Endothelial cell of umbilical vein (primary cell): Measurements from ENCODE around the gene CYP51A1. TPM values are rescaled to one million over a fixed set of nuclear protein-coding genes. Genes with fewer than 3 reads are reported as not detected.

Experiments
- BruUV-seq: library from RNA; stranded (reverse); fragments of 400-500 nt; replicated peaks from 2 replicates; lab custom pipeline; 2021; lab: Mats Ljungman, UMichigan
- CTCF ChIA-PET: fragments of 300-600, 350-600 bp; sonication (Branson Sonifier 250); formaldehyde crosslinking; loops from one replicate; lab custom pipeline; 2021; ENCODE audit warnings: antibody characterized with exemption, inconsistent platforms; lab: Charles Lee
- POLR2A ChIA-PET: fragments of 300-600, 350-600 bp; sonication (Branson Sonifier 250); formaldehyde crosslinking; loops from one replicate; lab custom pipeline; 2021; ENCODE audit warnings: antibody characterized with exemption, inconsistent platforms; lab: Charles Lee
- DNase-seq: peaks from one replicate; pipeline ENCODE4 v3.0.0-alpha.2; 2011; ENCODE audit warnings: low read depth, low spot score
- FAIRE-seq: peaks from 2 replicates; lab custom pipeline; 2011; peaks lifted over from hg19 to GRCh38; lab: Jason Lieb, UNC
- H2AFZ ChIP-seq: 2 replicates; pipeline ENCODE4 v1.6.0; 2012; ENCODE audit warnings: low read depth, low read length, control low read depth, inconsistent platforms
- H3K27ac ChIP-seq: 2 replicates; pipeline ENCODE4 v1.5.1; 2011; ENCODE audit warnings: low read depth, mild to moderate bottlenecking, control low read depth, low read length, moderate library complexity; ENCODE audit not compliant: insufficient read depth
- H3K27me3 ChIP-seq, 2 experiments: 2 replicates each; pipeline versions ENCODE4 v1.6.0 to v1.6.1; 2011; ENCODE audit warnings: low read length in 2 of 2, mixed read lengths in 1 of 2; ENCODE audit not compliant: control insufficient read depth in 2 of 2, insufficient read depth in 2 of 2
- H3K36me3 ChIP-seq, 2 experiments: 2 replicates in 1 of 2; 3 replicates in 1 of 2; pipeline ENCODE4 v1.5.1; 2011; ENCODE audit warnings: low read length in 2 of 2, mild to moderate bottlenecking in 1 of 2, moderate library complexity in 1 of 2; ENCODE audit not compliant: control insufficient read depth in 2 of 2, insufficient read depth in 2 of 2; ENCODE audit errors: extremely low read depth in 1 of 2
- H3K4me1 ChIP-seq: 3 replicates; pipeline ENCODE4 v1.5.1; 2011; ENCODE audit warnings: mild to moderate bottlenecking, low read length; ENCODE audit not compliant: control insufficient read depth, insufficient read depth; ENCODE audit errors: extremely low read depth
- H3K4me2 ChIP-seq: 2 replicates; pipeline ENCODE4 v1.6.1; 2011; ENCODE audit warnings: low read length, control low read depth, mixed read lengths; ENCODE audit not compliant: insufficient read depth
- H3K4me3 ChIP-seq, 3 experiments: fragments of 200-600 bp in 1 of 3; sonication (generic), shearing (Covaris generic) in 1 of 3; replicated peaks in 1 of 3; 2 replicates each; pipeline ENCODE4 v1.5.1; 2011 to 2016; ENCODE audit warnings: control low read depth in 3 of 3, low read length in 3 of 3, mild to moderate bottlenecking in 2 of 3, inconsistent platforms in 1 of 3, low read depth in 1 of 3, moderate library complexity in 1 of 3; ENCODE audit not compliant: insufficient read depth in 1 of 3
- H3K79me2 ChIP-seq: 2 replicates; pipeline ENCODE4 v1.6.0; 2012; ENCODE audit warnings: low read length, inconsistent platforms; ENCODE audit not compliant: control insufficient read depth, insufficient read depth
- H3K9ac ChIP-seq: replicated peaks from 2 replicates; pipeline ENCODE3; 2011; ENCODE audit warnings: low read length, control low read depth; ENCODE audit not compliant: insufficient read depth; ENCODE audit errors: extremely low read depth
- H3K9me1 ChIP-seq: replicated peaks from 3 replicates; pipeline ENCODE4 v1.6.0; 2011; ENCODE audit warnings: mild to moderate bottlenecking, low read length; ENCODE audit not compliant: control insufficient read depth, insufficient read depth; ENCODE audit errors: extremely low read depth
- H3K9me3 ChIP-seq: replicated peaks from 2 replicates; pipeline ENCODE4 v1.5.1; 2012; ENCODE audit warnings: low read length, inconsistent platforms; ENCODE audit not compliant: control insufficient read depth, insufficient read depth
- H4K20me1 ChIP-seq: replicated peaks from 2 replicates; pipeline ENCODE3; 2011; ENCODE audit warnings: mild to moderate bottlenecking, low read length; ENCODE audit not compliant: control insufficient read depth, insufficient read depth; ENCODE audit errors: extremely low read depth
- CTCF ChIP-seq, 2 donors: IDR thresholded peaks; 1 replicate in 1 of 2; 2 replicates in 1 of 2; pipeline ENCODE4 v1.5.1; 2011; ENCODE audit warnings: low read length in 2 of 2, mild to moderate bottlenecking in 2 of 2, moderate library complexity in 2 of 2, control low read depth in 1 of 2, inconsistent platforms in 1 of 2, low read depth in 1 of 2; ENCODE audit not compliant: insufficient read depth in 1 of 2; ENCODE audit errors: extremely low read depth in 1 of 2
- EZH2 ChIP-seq: IDR thresholded peaks from 2 replicates; pipeline ENCODE4 v1.6.1; 2012; ENCODE audit warnings: borderline replicate concordance, low read depth, mild to moderate bottlenecking, moderate library complexity, low read length, inconsistent platforms; ENCODE audit not compliant: severe bottlenecking
- FOS ChIP-seq: IDR thresholded peaks from 2 replicates; pipeline ENCODE4 v1.6.1; 2011; ENCODE audit warnings: mild to moderate bottlenecking, low read length, moderate library complexity, borderline replicate concordance; ENCODE audit not compliant: insufficient read depth
- GATA2 ChIP-seq: IDR thresholded peaks from 2 replicates; pipeline ENCODE4 v1.7.0; 2011; ENCODE audit warnings: low read depth, mild to moderate bottlenecking, moderate library complexity, mixed read lengths, low read length; ENCODE audit not compliant: insufficient read length, insufficient read depth
- JUN ChIP-seq: IDR thresholded peaks from 2 replicates; pipeline ENCODE4 v1.6.1; 2011; ENCODE audit warnings: borderline replicate concordance, low read depth; ENCODE audit not compliant: insufficient read length, insufficient read depth
- MAX ChIP-seq: IDR thresholded peaks from 2 replicates; pipeline ENCODE4 v1.6.1; 2011; ENCODE audit not compliant: insufficient read depth, insufficient read length
- MYC ChIP-seq: IDR thresholded peaks from one replicate; pipeline ENCODE4 v1.6.1; 2011; ENCODE audit warnings: mild to moderate bottlenecking, low read depth, low read length
- POLR2A ChIP-seq: IDR thresholded peaks from 2 replicates; pipeline ENCODE4 v1.6.1; 2012; ENCODE audit warnings: low read depth, mild to moderate bottlenecking, control low read depth, low read length
- POLR2AphosphoS5 ChIP-seq: IDR thresholded peaks from 2 replicates; pipeline ENCODE4 v1.6.1; 2012; ENCODE audit warnings: low read depth, mild to moderate bottlenecking, control low read depth, low read length, moderate library complexity; ENCODE audit not compliant: insufficient read depth
- dilution Hi-C: fragments of 300-500 bp; cut with MboI; formaldehyde crosslinking; loops from one replicate; pipeline ENCODE4 v1.15.0; 2019; ENCODE audit warnings: low sequenced_read_pairs; ENCODE audit not compliant: extremely low pct_ligation_motif_present
- intact Hi-C: fragments of 100-400 bp; cut with micrococcal nuclease; formaldehyde crosslinking; loops from one replicate; pipeline ENCODE4 v1.10.0; 2022
- polyA plus RNA-seq, 4 experiments: library from polyadenylated mRNA; depleted of rRNA in 3 of 4; stranded (reverse) in 3 of 4; unstranded in 1 of 4; fragments of >200 nt; gene quantifications; 2 replicates each; pipeline versions ENCODE4 v1.2.1 to v1.2.3, GENCODE V29; 2011 to 2012; ENCODE audit warnings: missing spikeins in 1 of 4
- total RNA-seq: library from RNA; stranded (reverse); gene quantifications from 2 replicates; pipeline ENCODE4 v1.2.3, GENCODE V29; 2021

CYP51A1 gene
- total and polyA plus RNA-seq, 2 donors (not counting 3 experiments of a cell fraction or from before 2014, with no cell fraction given), result 16.5 to 119 TPM

GRCh38 chr7:92131764-92132330 lies 2.4 kb downstream of the CYP51A1 start:
- dilution Hi-C loops, result no loop called here
- H3K9ac ChIP-seq, result peak overlapping the region; percentile 2
- H3K36me3 ChIP-seq, result peaks cover 0 to 20% of the 10 kb centered on the region in 2 experiments
- H4K20me1 ChIP-seq, result no peaks in the 10 kb centered on the region
- peaks cover 60% of the 10 kb centered on the region for H3K79me2 ChIP-seq
- H3K9me3 ChIP-seq, result no peaks in the 10 kb centered on the region
- no peak for TF ChIP-seq CTCF (IDR thresholded peaks at IDR 0.05; ENCODE audit: extremely low read depth in 1 of 2, insufficient read depth in 1 of 2, low read depth in 1 of 2, low read length in 2 of 2)
- TF ChIP-seq POLR2A, result no peak
- no peak for TF ChIP-seq JUN
- no peak for TF ChIP-seq GATA2
- no peak for TF ChIP-seq FOS
- TF ChIP-seq MAX, result no peak
- TF ChIP-seq POLR2AphosphoS5, result no peak
- no peak for TF ChIP-seq MYC
- TF ChIP-seq EZH2, result no peak
- intact Hi-C loops, result loop anchor here (10.0 kb wide), 1 partner anchor 113 kb away; the partner anchor contains the start of genes ANKIB1 and KRIT1
- no peak for FAIRE-seq
- H3K4me2 ChIP-seq, result peak overlapping the region; percentile 95
- H3K9me1 ChIP-seq, result peaks cover 3% of the 10 kb centered on the region
- BruUV-seq, result no TSS peak
- DNase-seq, result no peak
- peak overlapping the region in 2 of 3 experiments; percentile 77 to 84 for H3K4me3 ChIP-seq
- H3K27ac ChIP-seq, result no peak overlapping the region
- no peak overlapping the region for H2AFZ ChIP-seq
- POLR2A ChIA-PET, result no interaction called here
- H3K27me3 ChIP-seq, result no peaks in the 10 kb centered on the region
- H3K4me1 ChIP-seq, result peaks cover 18% of the 10 kb centered on the region
- CTCF ChIA-PET, result interaction anchor here (0.6 to 2.3 kb wide), 6 partner anchors 8 to 329 kb away, joined by 3 to 16 read pairs (median 4); partner anchors contain the start of genes GATAD1 and LRRD1
